Endometrium (tissue), 2 donors: ENCODE data around the gene SLC46A3.
"Not testable (repeated sequence)": the region's sequence is repeated elsewhere in the genome, so short reads cannot be mapped to it uniquely, and the experiment has no call there.

Experiments
- FAIRE-seq: peaks from 2 replicates; lab custom pipeline; 2012; peaks lifted over from hg19 to GRCh38; lab: Jason Lieb, UNC
- donor health status: control.
- donor health status: control.

The SLC46A3 gene

GRCh38 chr13:28730762-28731161 is 12.0 kb upstream of the SLC46A3 start:
- no peak for FAIRE-seq

GRCh38 chr13:28729541-28729940 is 10.8 kb upstream of the SLC46A3 start:
- FAIRE-seq: no peak

- FAIRE-seq: no peak
These were observed 9.9 kb upstream of the SLC46A3 start for GRCh38 chr13:28728642-28729041.

- FAIRE-seq: no peak
These were observed 6.4 kb upstream of the SLC46A3 start for GRCh38 chr13:28725046-28725610.

GRCh38 chr13:28723806-28724205 is 5.0 kb upstream of the SLC46A3 start:
- no peak for FAIRE-seq

GRCh38 chr13:28719227-28720055 is 671 bp upstream of the SLC46A3 start:
- FAIRE-seq: no peak

GRCh38 chr13:28718196-28718542 is 601 bp downstream of the SLC46A3 start:
- no peak for FAIRE-seq

- no peak for FAIRE-seq
These were observed 1.6 kb downstream of the SLC46A3 start for GRCh38 chr13:28717170-28717569.

- no peak for FAIRE-seq
These were observed 2.3 kb downstream of the SLC46A3 start for GRCh38 chr13:28716511-28716910.

- no peak for FAIRE-seq
These were observed 4.1 kb downstream of the SLC46A3 start for GRCh38 chr13:28714651-28715050.

GRCh38 chr13:28710161-28710560 is 8.6 kb downstream of the SLC46A3 start:
- no peak for FAIRE-seq

GRCh38 chr13:28707629-28708427 is 10.9 kb downstream of the SLC46A3 start:
- FAIRE-seq: no peak

- FAIRE-seq: no peak
These were observed 13.2 kb downstream of the SLC46A3 start for GRCh38 chr13:28705461-28706083.

GRCh38 chr13:28704919-28705318 is 13.9 kb downstream of the SLC46A3 start:
- no peak for FAIRE-seq

GRCh38 chr13:28704282-28704681 is 14.5 kb downstream of the SLC46A3 start:
- no peak for FAIRE-seq

GRCh38 chr13:28699246-28699645 is 19.5 kb downstream of the SLC46A3 start:
- FAIRE-seq: no peak

GRCh38 chr13:28697441-28697840 is 21.3 kb downstream of the SLC46A3 start:
- no peak for FAIRE-seq

- not testable (repeated sequence) for FAIRE-seq
These were observed 24.9 kb downstream of the SLC46A3 start for GRCh38 chr13:28693605-28694491.

- no peak for FAIRE-seq
These were observed 32.9 kb downstream of the SLC46A3 start for GRCh38 chr13:28685892-28686291.

- FAIRE-seq: no peak
These were observed 33.7 kb downstream of the SLC46A3 start for GRCh38 chr13:28685114-28685513.

- no peak for FAIRE-seq
These were observed 34.5 kb downstream of the SLC46A3 start for GRCh38 chr13:28684257-28684656.

GRCh38 chr13:28683169-28683568 is 35.6 kb downstream of the SLC46A3 start:
- FAIRE-seq: not testable (repeated sequence)
